SK-N-SH treated with all-trans-retinoic acid at 6 μM for 48 hours (cell line): ENCODE measurements around the gene UNKL.

Experiments used
- BACH2 ChIP-seq: fragments of 250-450 bp; sonication (Bioruptor Pico); IDR thresholded peaks from 2 replicates; pipeline ENCODE4 v1.9.0; 2021; ENCODE audit warnings: mild to moderate bottlenecking, borderline replicate concordance
- GLIS3 ChIP-seq: fragments of 250-450 bp; sonication (Bioruptor Pico); IDR thresholded peaks from 2 replicates; pipeline ENCODE4 v1.5.0; 2020; ENCODE audit warnings: mild to moderate bottlenecking, moderate library complexity
- RARB ChIP-seq: fragments of 250-450 bp; sonication (Bioruptor Pico); IDR thresholded peaks from 2 replicates; pipeline ENCODE4 v1.8.0; 2021; ENCODE audit warnings: mild to moderate bottlenecking, moderate library complexity
- ZNF565 ChIP-seq: fragments of 450-650 bp; formaldehyde crosslinking; conservative IDR thresholded peaks from 2 replicates; pipeline ENCODE4 v1.5.0; 2020; ENCODE audit warnings: low read depth, mild to moderate bottlenecking, moderate library complexity
- ZNF8 ChIP-seq: fragments of 450-650 bp; formaldehyde crosslinking; IDR thresholded peaks from 2 replicates; pipeline ENCODE4 v1.5.0; 2020; ENCODE audit warnings: mild to moderate bottlenecking, moderate library complexity
- TF ChIP-seq, protein P1 (sequence below): fragments of 250-450 bp; sonication (Bioruptor Pico); IDR thresholded peaks from 2 replicates; pipeline ENCODE4 v1.5.1; 2021; ENCODE audit warnings: mild to moderate bottlenecking, moderate library complexity
- TF ChIP-seq, protein P2 (sequence below): fragments of 250-450 bp; sonication (Bioruptor Pico); IDR thresholded peaks from 2 replicates; pipeline ENCODE4 v1.5.0; 2020; ENCODE audit warnings: mild to moderate bottlenecking, moderate library complexity
- TF ChIP-seq, protein P3 (sequence below): fragments of 250-450 bp; sonication (Bioruptor Pico); IDR thresholded peaks from 2 replicates; pipeline ENCODE4 v1.5.1; 2020; ENCODE audit warnings: low read depth, mild to moderate bottlenecking, moderate library complexity

DNA sequence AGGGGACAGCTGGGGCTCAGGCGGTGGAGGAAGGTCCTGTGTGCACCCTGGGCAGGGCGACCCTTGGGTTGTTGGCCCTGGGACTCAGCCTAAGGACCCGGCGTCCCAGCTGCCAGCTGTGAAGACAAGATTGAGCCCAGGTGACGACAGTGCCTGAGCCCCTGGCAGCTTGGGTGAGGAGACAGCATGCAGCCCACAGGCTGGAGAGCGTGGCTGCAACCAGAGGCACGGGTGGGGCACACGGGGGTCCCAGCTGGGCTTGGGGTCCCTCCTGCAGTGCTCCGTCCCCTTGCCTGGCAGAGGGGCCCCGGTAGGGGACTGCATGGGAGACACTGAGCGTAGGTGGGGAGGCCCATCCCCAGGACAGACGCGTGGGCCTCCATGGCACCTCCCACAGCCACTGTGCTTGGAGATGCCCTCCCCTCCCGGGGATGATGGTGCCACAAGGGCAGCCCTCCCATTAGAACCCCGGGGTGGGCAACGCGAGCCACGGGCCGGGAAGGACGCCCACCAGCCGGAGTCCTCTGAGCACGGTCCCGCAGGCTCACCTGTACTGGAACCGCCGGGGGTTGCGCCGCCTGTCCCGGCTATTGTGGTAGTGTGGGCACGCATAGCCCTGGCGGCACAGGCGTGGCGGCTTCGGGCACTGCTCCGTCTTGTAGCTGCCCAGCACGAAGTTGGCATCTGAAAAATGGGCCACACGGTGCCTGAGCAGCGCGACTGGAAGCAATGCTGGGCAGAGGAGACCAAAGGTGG lies 15.5 kb downstream of the UNKL start:
- TF ChIP-seq, protein P1, sequence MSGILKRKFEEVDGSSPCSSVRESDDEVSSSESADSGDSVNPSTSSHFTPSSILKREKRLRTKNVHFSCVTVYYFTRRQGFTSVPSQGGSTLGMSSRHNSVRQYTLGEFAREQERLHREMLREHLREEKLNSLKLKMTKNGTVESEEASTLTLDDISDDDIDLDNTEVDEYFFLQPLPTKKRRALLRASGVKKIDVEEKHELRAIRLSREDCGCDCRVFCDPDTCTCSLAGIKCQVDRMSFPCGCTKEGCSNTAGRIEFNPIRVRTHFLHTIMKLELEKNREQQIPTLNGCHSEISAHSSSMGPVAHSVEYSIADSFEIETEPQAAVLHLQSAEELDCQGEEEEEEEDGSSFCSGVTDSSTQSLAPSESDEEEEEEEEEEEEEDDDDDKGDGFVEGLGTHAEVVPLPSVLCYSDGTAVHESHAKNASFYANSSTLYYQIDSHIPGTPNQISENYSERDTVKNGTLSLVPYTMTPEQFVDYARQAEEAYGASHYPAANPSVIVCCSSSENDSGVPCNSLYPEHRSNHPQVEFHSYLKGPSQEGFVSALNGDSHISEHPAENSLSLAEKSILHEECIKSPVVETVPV (CRISPR knock-in tag), result no peak
- TF ChIP-seq GLIS3 (CRISPR knock-in tag) (no peak), RARB (CRISPR knock-in tag) (no peak), BACH2 (CRISPR knock-in tag) (no peak), ZNF565 (CRISPR knock-in tag) (no peak), ZNF8 (no peak)
- TF ChIP-seq, protein P2, sequence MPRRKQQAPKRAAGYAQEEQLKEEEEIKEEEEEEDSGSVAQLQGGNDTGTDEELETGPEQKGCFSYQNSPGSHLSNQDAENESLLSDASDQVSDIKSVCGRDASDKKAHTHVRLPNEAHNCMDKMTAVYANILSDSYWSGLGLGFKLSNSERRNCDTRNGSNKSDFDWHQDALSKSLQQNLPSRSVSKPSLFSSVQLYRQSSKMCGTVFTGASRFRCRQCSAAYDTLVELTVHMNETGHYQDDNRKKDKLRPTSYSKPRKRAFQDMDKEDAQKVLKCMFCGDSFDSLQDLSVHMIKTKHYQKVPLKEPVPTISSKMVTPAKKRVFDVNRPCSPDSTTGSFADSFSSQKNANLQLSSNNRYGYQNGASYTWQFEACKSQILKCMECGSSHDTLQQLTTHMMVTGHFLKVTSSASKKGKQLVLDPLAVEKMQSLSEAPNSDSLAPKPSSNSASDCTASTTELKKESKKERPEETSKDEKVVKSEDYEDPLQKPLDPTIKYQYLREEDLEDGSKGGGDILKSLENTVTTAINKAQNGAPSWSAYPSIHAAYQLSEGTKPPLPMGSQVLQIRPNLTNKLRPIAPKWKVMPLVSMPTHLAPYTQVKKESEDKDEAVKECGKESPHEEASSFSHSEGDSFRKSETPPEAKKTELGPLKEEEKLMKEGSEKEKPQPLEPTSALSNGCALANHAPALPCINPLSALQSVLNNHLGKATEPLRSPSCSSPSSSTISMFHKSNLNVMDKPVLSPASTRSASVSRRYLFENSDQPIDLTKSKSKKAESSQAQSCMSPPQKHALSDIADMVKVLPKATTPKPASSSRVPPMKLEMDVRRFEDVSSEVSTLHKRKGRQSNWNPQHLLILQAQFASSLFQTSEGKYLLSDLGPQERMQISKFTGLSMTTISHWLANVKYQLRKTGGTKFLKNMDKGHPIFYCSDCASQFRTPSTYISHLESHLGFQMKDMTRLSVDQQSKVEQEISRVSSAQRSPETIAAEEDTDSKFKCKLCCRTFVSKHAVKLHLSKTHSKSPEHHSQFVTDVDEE (CRISPR knock-in tag), result no peak
- TF ChIP-seq, protein P3, sequence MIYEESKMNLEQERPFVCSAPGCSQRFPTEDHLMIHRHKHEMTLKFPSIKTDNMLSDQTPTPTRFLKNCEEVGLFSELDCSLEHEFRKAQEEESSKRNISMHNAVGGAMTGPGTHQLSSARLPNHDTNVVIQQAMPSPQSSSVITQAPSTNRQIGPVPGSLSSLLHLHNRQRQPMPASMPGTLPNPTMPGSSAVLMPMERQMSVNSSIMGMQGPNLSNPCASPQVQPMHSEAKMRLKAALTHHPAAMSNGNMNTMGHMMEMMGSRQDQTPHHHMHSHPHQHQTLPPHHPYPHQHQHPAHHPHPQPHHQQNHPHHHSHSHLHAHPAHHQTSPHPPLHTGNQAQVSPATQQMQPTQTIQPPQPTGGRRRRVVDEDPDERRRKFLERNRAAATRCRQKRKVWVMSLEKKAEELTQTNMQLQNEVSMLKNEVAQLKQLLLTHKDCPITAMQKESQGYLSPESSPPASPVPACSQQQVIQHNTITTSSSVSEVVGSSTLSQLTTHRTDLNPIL (CRISPR knock-in tag), result no peak
